HG02852 (cell line): ENCODE measurements around the gene ASAP2.
"Not testable (repeated sequence)": the region's sequence is repeated elsewhere in the genome, so short reads cannot be mapped to it uniquely, and the experiment has no call there.

ENCODE experiments used
- ATAC-seq: cut with Tn5 transposase; IDR thresholded peaks from one replicate; pipeline ENCODE4 v1.9.1; 2021; ENCODE audit warnings: mild to moderate bottlenecking, moderate library complexity; ENCODE audit not compliant: unreplicated experiment

Gene ASAP2

GRCh38 chr2:9210030-9210429 lies 3.4 kb downstream of the ASAP2 start:
- ATAC-seq: no peak

- ATAC-seq: no peak
Observed at GRCh38 chr2:9211496-9211895, 4.9 kb downstream of the ASAP2 start.

GRCh38 chr2:9212010-9212635 lies 5.5 kb downstream of the ASAP2 start:
- ATAC-seq: no peak

- ATAC-seq: no peak
Observed at GRCh38 chr2:9212661-9213411, 6.2 kb downstream of the ASAP2 start.

- ATAC-seq: no peak
Observed at GRCh38 chr2:9213477-9214051, 7.0 kb downstream of the ASAP2 start.

DNA sequence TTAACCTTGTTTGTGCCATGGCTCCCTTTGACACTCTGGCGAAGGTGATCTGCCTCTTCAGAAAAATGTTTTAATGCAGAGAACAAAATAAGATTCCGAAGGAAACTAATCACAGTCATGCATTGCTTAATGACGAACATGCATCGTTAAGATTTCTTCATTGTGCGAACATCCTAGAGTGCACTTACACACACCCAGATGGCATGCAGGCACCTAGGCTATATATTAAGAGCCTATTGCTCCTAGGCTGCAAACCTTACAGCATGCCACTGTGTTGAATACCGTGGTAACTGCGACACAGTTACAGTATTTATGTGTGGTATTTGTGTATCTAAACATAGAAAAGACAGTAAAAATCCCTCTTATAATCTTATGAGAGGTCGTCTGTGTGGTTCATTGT lies 8.3 kb downstream of the ASAP2 start:
- ATAC-seq: no peak

GRCh38 chr2:9215680-9216079 lies 9.1 kb downstream of the ASAP2 start:
- no peak for ATAC-seq

GRCh38 chr2:9216143-9216542 lies 9.5 kb downstream of the ASAP2 start:
- not testable (repeated sequence) for ATAC-seq

DNA sequence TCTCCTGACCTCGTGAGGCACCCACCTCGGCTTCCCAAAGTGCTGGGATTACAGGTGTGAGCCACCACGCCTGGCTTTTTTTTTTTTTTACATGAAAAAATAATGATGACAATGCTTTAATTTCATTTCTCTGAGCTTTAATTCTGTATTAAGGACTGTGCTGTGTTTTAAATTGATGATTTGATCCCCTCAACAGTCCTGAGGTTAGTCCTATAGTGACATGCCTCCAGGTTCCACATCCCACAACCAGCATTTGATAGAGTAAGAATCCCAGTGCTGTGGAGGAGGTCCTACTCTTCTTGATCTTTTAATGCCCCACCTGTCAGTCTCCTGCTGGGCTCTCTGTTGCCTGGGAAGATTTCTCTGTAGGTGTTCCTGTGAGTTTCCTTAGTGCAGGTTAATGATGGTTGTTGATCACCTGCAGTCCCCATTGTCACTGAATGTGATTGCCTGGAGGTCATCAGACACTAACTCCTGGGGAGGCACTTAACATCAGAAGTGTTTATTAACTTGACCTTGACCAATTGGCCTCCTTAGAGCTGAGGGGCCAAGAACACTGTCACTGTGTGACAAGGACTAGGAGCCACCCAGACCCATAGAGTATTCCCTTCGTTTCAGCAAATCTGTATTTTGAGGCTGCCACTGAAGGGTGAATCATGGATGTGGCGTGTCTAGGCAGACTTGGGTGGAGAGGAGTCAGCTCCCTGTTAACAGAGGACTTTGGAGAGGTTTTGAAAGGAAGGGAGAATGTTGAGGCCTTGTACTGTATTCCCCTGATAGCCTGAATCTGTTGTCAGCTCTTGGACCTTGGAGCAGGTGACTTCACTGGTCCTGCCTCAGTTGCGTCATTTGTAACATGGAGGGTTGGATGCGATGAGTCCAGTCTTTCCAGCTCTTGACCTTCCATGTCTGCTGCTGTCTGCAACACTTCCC lies 11.5 kb downstream of the ASAP2 start:
- ATAC-seq: no peak

GRCh38 chr2:9219027-9219445 lies 12.4 kb downstream of the ASAP2 start:
- no peak for ATAC-seq

DNA sequence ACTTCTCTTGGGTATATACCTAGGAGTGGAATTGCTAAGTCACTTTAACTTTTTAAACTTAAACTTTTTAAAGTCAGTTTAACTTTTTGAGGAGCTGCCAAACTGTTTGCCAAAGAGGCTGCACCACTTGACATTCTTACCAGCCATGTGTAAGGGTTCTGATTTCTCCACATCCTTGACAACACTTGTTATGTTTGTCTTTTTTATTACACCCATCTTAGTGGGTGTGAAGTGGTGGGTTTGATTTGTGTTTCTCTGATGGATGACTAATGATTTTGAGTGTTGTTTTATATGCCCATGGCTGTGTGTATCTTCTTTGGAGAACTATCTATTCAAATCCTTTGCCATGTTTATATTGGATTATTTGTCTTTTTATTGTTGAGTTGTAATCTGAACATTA lies 13.6 kb downstream of the ASAP2 start:
- ATAC-seq: no peak

DNA sequence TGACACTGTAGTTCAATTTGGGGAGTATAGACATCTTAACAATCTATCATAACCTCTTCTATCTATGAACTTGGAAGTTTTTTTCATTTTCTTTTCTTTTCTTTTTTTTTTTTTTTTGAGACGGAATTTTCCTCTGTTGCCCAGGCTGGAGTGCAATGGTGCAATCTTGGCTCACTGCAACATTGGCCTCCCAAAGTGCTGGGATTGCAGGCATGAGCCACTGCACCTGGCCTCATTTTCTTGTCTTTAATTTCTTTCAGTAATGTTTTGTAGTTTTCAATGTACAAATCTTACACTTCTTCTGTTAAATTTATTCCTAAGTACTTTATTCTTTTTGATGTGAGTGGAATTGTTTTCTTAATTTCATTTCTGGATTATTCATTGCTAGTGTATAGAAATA lies 14.6 kb downstream of the ASAP2 start:
- no peak for ATAC-seq

DNA sequence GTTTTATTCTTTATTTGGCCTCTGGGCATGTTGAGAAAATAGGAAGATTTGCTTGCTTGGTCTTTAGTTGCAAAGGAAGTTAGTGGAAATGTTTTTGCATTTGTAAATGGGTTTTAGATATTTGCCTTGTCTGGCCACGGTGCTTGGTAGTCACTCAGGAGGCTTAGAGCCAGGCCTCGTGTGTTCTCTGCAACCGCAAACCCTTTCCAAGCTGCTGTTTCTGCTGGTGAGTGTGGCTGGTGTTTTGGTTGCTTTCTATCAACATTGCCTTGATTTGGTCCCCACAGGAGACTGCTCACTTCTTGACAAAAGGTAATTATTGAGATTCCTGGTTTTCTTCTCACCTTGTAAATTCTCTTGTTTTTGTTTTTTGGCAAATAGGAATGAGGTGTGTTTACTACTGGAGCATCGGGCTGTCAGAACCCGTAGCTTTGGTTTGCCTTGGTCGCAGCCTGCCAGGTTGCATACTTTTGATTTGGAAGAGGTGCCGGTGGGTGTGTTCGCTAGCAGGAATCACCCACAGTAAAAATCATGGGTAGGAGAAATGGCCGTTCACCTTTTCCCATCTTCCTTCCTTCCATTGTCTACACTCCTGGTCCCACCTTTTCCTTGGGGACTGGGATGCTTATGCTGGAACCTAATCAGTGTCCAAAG lies 15.8 kb downstream of the ASAP2 start:
- ATAC-seq: no peak

DNA sequence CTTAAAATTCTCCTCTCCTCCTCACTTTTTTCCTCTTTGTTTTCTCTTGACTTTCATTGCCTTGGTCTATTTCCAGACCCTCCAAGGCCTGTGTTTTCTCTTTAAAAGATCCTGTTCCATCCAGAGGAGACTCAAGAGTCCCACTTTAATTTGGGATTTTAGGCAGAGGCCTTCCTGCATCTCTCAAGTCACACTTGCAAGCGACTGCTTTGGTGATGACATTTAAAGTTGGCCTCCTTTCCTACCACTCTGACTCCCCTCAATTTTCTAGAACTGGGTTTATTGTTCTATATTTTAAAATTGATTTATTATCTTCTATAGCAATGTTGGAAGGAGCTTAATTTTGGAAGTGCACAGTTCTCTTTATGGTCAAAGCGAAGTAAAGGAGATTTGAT lies 16.3 kb downstream of the ASAP2 start:
- no peak for ATAC-seq

- ATAC-seq: no peak
Observed at GRCh38 chr2:9225806-9226205, 19.2 kb downstream of the ASAP2 start.

DNA sequence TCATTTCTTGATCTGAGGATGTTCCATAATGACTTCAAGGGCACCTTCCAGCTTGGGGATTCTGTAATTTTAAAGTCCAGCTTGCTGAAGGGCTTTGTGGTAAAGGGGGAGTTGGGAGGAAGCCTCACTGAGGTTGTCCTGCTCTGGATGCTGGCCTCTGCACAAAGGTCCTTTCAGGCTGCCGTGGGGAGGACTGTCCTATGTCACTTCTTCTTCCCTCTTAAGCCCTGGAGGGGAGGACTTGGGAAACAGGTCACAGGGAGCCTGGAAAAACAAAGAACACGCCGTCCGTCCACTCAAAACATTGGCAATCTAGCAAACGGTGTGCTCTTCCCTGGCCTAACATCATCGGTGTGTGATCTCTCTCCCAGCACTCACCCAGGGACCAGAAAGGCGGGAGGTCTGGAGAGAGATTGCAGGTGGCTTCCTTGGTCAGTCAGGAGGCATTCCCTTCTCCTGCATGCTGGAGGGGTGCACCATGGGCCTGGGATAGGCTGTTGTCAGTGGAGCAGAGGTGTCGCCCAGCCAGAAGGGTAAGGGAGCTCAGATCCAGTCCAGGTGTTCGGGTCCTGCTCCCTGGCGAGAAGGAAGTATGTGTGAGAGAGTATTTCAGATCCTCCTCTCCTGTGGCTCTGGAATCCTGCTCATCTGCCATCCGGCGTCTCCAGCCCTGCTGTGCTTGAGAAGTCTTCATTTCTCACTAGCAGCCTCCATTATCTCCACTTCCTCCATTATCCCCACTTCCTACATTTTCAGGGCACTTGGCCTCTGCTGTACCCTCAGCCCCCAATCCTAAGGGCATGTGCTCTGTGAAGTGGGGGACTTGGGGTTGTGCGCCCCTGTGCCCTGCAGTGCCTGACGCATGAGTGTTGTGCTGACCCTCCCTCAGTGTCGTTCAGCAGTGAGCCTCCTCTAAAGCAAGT lies 20.1 kb downstream of the ASAP2 start:
- no peak for ATAC-seq

- ATAC-seq: no peak
Observed at GRCh38 chr2:9228088-9228751, 21.6 kb downstream of the ASAP2 start.

GRCh38 chr2:9228781-9229469 lies 22.3 kb downstream of the ASAP2 start:
- ATAC-seq: no peak

DNA sequence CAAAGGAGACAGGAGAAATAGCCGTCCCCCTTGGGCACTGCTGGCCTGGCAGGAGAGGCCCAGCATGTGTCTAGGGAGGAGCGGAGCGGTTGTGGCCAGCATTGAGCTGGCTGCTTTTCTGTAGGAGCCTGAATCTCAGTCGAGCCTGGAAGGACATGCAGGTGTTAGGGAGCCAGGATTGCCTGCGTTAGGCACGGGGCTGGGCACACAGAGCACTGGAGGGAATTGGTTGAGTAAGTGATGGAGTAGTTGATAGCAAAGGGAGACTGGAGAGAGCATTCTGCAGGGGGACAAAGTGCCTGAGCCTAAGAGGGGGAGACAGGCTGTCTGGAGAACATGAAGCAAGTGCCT lies 22.8 kb downstream of the ASAP2 start:
- no peak for ATAC-seq
